K562 (cell line): ENCODE results near the gene TMEM242. TPM values are rescaled to one million over a fixed set of nuclear protein-coding genes. Genes with fewer than 3 reads are reported as not detected.

ENCODE experiments used
- ARID4B ChIP-seq: sonication (generic); formaldehyde crosslinking; IDR thresholded peaks from 2 replicates; pipeline ENCODE4 v1.8.0; 2022; ENCODE audit warnings: mild to moderate bottlenecking, missing genetic modification reagents
- ATF1 ChIP-seq, 2 experiments: fragments of 450-650 bp in 1 of 2; IDR thresholded peaks; 2 replicates each; pipeline ENCODE4 v1.6.1; 2016; ENCODE audit warnings: missing compliant biosample characterization in 1 of 2, missing genetic modification characterization in 1 of 2
- CHD4 ChIP-seq: fragments of 200-600 bp; sonication (generic); IDR thresholded peaks from 3 replicates; pipeline ENCODE4 v1.6.1; 2012; ENCODE audit warnings: low read depth, mild to moderate bottlenecking, mixed read lengths, low read length, inconsistent platforms; ENCODE audit not compliant: insufficient read depth, insufficient replicate concordance, poor library complexity, severe bottlenecking
- ELF1 ChIP-seq: fragments of 200-800 bp; sonication (Bioruptor generic); IDR thresholded peaks from 2 replicates; pipeline ENCODE4 v1.6.1; 2016; ENCODE audit warnings: missing genetic modification characterization, missing compliant biosample characterization
- GABPB2 ChIP-seq: fragments of 250-450 bp; sonication (Bioruptor Pico); conservative IDR thresholded peaks from 2 replicates; pipeline ENCODE4 v1.5.1; 2021; ENCODE audit warnings: mild to moderate bottlenecking
- LARP7 ChIP-seq: fragments of 450-650 bp; IDR thresholded peaks from 2 replicates; pipeline ENCODE4 v1.6.1; 2016
- MCM2 ChIP-seq: fragments of 450-650 bp; IDR thresholded peaks from 2 replicates; pipeline ENCODE4 v1.6.1; 2017; ENCODE audit warnings: low read depth, mild to moderate bottlenecking
- MCM3 ChIP-seq: fragments of 450-650 bp; IDR thresholded peaks from 2 replicates; pipeline ENCODE4 v1.6.1; 2016
- MECOM ChIP-seq: fragments of 250-450 bp; sonication (Bioruptor Pico); IDR thresholded peaks from 2 replicates; pipeline ENCODE4 v1.8.0; 2022; ENCODE audit warnings: inconsistent platforms
- NR3C1 ChIP-seq: sonication (generic); formaldehyde crosslinking; IDR thresholded peaks from 2 replicates; pipeline ENCODE4 v1.8.1; 2022; ENCODE audit warnings: missing genetic modification reagents
- NRF1 ChIP-seq, 2 experiments: fragments of 450-650 bp; IDR thresholded peaks in 1 of 2; conservative IDR thresholded peaks in 1 of 2; 2 replicates each; pipeline ENCODE4 v1.6.1; 2014; ENCODE audit warnings: mild to moderate bottlenecking in 2 of 2
- POLR2A ChIP-seq: fragments of 450-650 bp; conservative IDR thresholded peaks from 2 replicates; pipeline ENCODE4 v1.6.1; 2016
- POLR2B ChIP-seq: fragments of 450-650 bp; IDR thresholded peaks from 2 replicates; pipeline ENCODE4 v1.6.1; 2018; ENCODE audit warnings: low read depth; ENCODE audit not compliant: partially characterized antibody
- RBFOX2 ChIP-seq: fragments of 200-400 bp; formaldehyde crosslinking; IDR thresholded peaks from 2 replicates; pipeline ENCODE4 v1.6.1; 2017; ENCODE audit warnings: low read depth, mild to moderate bottlenecking, low read length, moderate library complexity
- RFX5 ChIP-seq: IDR thresholded peaks from 2 replicates; pipeline ENCODE4 v1.6.1; 2011; ENCODE audit warnings: low read depth, mild to moderate bottlenecking, improper control_type of control experiment, low read length
- SIX5 ChIP-seq, 2 experiments: IDR thresholded peaks; 2 replicates each; pipeline ENCODE4 v1.6.1; 2011; ENCODE audit warnings: low read length in 2 of 2, borderline replicate concordance in 1 of 2, low read depth in 1 of 2, mild to moderate bottlenecking in 1 of 2, moderate library complexity in 1 of 2; ENCODE audit not compliant: insufficient read depth in 1 of 2
- TOE1 ChIP-seq, 2 experiments: fragments of 450-650 bp in 1 of 2; sonication (generic) in 1 of 2; formaldehyde crosslinking in 1 of 2; IDR thresholded peaks; 2 replicates each; pipeline versions ENCODE4 v1.7.1 to v1.8.0; 2016 to 2022; ENCODE audit warnings: borderline replicate concordance in 2 of 2, mild to moderate bottlenecking in 2 of 2, antibody characterized with exemption in 1 of 2, inconsistent platforms in 1 of 2, low read depth in 1 of 2, missing genetic modification reagents in 1 of 2, moderate library complexity in 1 of 2
- ZNF511 ChIP-seq: sonication (generic); formaldehyde crosslinking; IDR thresholded peaks from 2 replicates; pipeline ENCODE4 v1.8.0; 2022; ENCODE audit warnings: mild to moderate bottlenecking, missing genetic modification reagents
- polyA plus RNA-seq, 8 experiments: library from polyadenylated mRNA; depleted of rRNA in 4 of 8; stranded (reverse) in 5 of 8; unstranded in 3 of 8; fragments of >200 nt; fragmentation: Nextera tagmentation in 2 of 8; fragmentation: Illumina TruSeq in 1 of 8; extraction: Ambion mirVana in 2 of 8; extraction: Trizol in 1 of 8; gene quantifications; 2 replicates each; pipeline versions ENCODE4 v1.2.1 to v1.2.3, GENCODE V29; 2011 to 2014; ENCODE audit warnings: inconsistent platforms in 1 of 8, missing spikeins in 1 of 8
- total RNA-seq, 7 experiments: library from RNA; depleted of rRNA in 6 of 7; stranded (reverse); fragments of >200 nt in 6 of 7; fragmentation: Illumina TruSeq in 2 of 7; extraction: Trizol in 2 of 7; gene quantifications; 2 replicates each; pipeline versions ENCODE4 v1.2.1 to v1.2.3, GENCODE V29; 2011 to 2021; ENCODE audit warnings: low replicate concordance in 1 of 7
- TF ChIP-seq, protein P1 (sequence below): fragments of 450-650 bp; IDR thresholded peaks from 2 replicates; pipeline ENCODE4 v1.6.1; 2016
- TF ChIP-seq, protein P2 (sequence below): sonication (generic); formaldehyde crosslinking; IDR thresholded peaks from 2 replicates; pipeline ENCODE4 v1.8.1; 2023; ENCODE audit warnings: mild to moderate bottlenecking, missing genetic modification reagents

Gene TMEM242
- total and polyA plus RNA-seq, 9 of the 15 experiments (the other 6 are each of a cell fraction or from before 2014, with no cell fraction given), result 9.5 to 35.3 (median 16.5) TPM

DNA sequence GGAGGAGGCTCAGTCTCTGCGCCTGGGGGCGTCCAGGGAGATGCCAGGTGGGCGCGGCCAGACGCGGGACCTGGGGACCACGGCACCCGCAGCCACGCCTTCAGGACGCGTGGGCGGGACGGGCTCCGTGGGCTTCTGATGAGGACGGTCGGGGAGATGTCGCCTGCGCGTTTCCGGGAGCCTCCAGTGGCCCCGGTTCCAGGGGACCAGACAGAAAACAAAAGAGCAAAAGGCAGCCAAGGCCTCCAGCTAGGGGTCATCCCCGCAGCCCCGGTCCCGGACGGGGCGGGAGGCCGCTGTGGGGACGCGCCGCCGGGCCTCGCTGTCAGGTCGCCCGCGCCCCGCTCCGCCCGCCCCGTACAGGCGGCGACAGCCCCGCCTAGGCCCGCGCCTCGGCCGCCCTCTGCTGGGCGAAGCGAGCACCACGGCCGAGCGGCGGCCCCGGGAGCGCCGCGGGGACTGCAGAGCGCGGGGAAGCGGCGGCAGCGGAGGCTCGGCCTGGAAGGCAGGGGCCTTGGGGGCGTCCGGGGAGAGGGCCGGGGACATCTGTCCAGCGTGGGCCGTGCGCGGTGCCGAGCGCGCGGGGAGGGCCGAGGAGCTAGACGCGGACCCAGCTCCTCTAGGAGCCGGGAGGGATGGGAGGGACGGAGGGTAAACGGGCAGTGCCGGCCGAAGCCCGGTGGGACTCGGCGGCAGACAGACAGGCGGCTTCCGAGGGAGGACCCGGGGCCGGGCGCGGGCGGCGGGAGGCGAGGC lies 48.7 kb downstream of the TMEM242 start (continued):
- TF ChIP-seq, protein P1, sequence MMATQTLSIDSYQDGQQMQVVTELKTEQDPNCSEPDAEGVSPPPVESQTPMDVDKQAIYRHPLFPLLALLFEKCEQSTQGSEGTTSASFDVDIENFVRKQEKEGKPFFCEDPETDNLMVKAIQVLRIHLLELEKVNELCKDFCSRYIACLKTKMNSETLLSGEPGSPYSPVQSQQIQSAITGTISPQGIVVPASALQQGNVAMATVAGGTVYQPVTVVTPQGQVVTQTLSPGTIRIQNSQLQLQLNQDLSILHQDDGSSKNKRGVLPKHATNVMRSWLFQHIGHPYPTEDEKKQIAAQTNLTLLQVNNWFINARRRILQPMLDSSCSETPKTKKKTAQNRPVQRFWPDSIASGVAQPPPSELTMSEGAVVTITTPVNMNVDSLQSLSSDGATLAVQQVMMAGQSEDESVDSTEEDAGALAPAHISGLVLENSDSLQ, result peak; percentile 62
- no peak for TF ChIP-seq MECOM (CRISPR knock-in tag)
- TF ChIP-seq, protein P2, sequence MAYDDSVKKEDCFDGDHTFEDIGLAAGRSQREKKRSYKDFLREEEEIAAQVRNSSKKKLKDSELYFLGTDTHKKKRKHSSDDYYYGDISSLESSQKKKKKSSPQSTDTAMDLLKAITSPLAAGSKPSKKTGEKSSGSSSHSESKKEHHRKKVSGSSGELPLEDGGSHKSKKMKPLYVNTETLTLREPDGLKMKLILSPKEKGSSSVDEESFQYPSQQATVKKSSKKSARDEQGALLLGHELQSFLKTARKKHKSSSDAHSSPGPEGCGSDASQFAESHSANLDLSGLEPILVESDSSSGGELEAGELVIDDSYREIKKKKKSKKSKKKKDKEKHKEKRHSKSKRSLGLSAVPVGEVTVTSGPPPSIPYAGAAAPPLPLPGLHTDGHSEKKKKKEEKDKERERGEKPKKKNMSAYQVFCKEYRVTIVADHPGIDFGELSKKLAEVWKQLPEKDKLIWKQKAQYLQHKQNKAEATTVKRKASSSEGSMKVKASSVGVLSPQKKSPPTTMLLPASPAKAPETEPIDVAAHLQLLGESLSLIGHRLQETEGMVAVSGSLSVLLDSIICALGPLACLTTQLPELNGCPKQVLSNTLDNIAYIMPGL (CRISPR knock-in tag), result peak; percentile 66
- 0 out of 2 replicates have a peak, but pooled peaks have one; percentile 83 for TF ChIP-seq ZNF511 (CRISPR knock-in tag)
- peak; percentile 63; the same call in 1 of the 2 replicates for TF ChIP-seq ARID4B (CRISPR knock-in tag)
- TF ChIP-seq MCM2, result no peak
- no peak for TF ChIP-seq POLR2B
- TF ChIP-seq RFX5, result no peak
- peak; percentile 56 to 66; a peak in 3 of 4 replicates for TF ChIP-seq NRF1 (conservative IDR thresholded peaks at IDR 0.05 in 1 of 2, IDR thresholded peaks at IDR 0.05 in 1 of 2)
- peak; percentile 41 for TF ChIP-seq ELF1 (tag)
- TF ChIP-seq RBFOX2, result peak; percentile 81
- peak; percentile 63 for TF ChIP-seq POLR2A
- TF ChIP-seq SIX5 (IDR thresholded peaks at IDR 0.05; ENCODE audit: borderline replicate concordance in 1 of 2, insufficient read depth in 1 of 2, low read depth in 1 of 2, low read length in 2 of 2), result no peak
- TF ChIP-seq GABPB2 (CRISPR knock-in tag), result no peak
- no peak for TF ChIP-seq ATF1 (CRISPR knock-in tag; IDR thresholded peaks at IDR 0.05)
- peak; percentile 54; the same call in 1 of the 2 replicates for TF ChIP-seq ATF1 (tag; IDR thresholded peaks at IDR 0.05)
- no peak for TF ChIP-seq MCM3
- TF ChIP-seq CHD4, result no peak
- TF ChIP-seq TOE1 (IDR thresholded peaks at IDR 0.05; ENCODE audit: borderline replicate concordance), result peak; percentile 37; the same call in 1 of the 2 replicates
- no peak for TF ChIP-seq TOE1 (CRISPR knock-in tag; IDR thresholded peaks at IDR 0.05; ENCODE audit: borderline replicate concordance, low read depth)
- TF ChIP-seq LARP7, result no peak; the same call in 1 of the 2 replicates
- no peak for TF ChIP-seq NR3C1
